Measurements from ENCODE around the gene GRIN2A. TPM values are rescaled to one million over a fixed set of nuclear protein-coding genes. Genes with fewer than 3 reads are reported as not detected.

The GRIN2A gene
- total RNA-seq, 1 donor from 2014 or later = not detected

GRCh38 chr16:9703731-9704130 lies 478.5 kb downstream of the GRIN2A start:
- no peak overlapping the region for H3K27ac Mint-ChIP-seq (ENCODE audit: unreplicated experiment)

More at GRCh38 chr16:9703731-9704130, 478.5 kb downstream of the GRIN2A start:
- Mint-ChIP-seq H3K27me3 (ENCODE audit: low read depth) (no peaks in the 10 kb centered on the region), H3K4me3 (ENCODE audit: unreplicated experiment) (no peak overlapping the region), H3K9me3 (ENCODE audit: low read depth) (peaks cover 14% of the 10 kb centered on the region), H3K4me1 (ENCODE audit: low read depth) (no peaks in the 10 kb centered on the region), H3K36me3 (ENCODE audit: low read depth) (no peaks in the 10 kb centered on the region)
- TF ChIP-seq CTCF (IDR thresholded peaks at IDR 0.05) = no peak
- no peak for DNase-seq (ENCODE audit: low spot score)

Other genes with a start within 250 kb of the GRIN2A start
- gene ATF7IP2, start 203.6 kb upstream of the GRIN2A start, total RNA-seq = 4.8 to 9.5 TPM (median 7.5 TPM) in 3 replicates

All from chondrocyte (in vitro differentiated cells).